Right atrium auricular region (tissue), 2 donors: ENCODE results near the gene S1PR2. TPM values are rescaled to one million over a fixed set of nuclear protein-coding genes. Genes with fewer than 3 reads are reported as not detected.
"Not testable (repeated sequence)": the region's sequence is repeated elsewhere in the genome, so short reads cannot be mapped to it uniquely, and the experiment has no call there.

Experiments
- DNase-seq: peaks from one replicate; pipeline ENCODE4 v3.0.0-alpha.2; 2019; ENCODE audit warnings: low spot score
- H3K27ac ChIP-seq, 2 donors: fragments of 200-600 bp; sonication (generic); 1 replicate in 1 of 2; 2 replicates in 1 of 2; pipeline ENCODE4 v1.5.1; 2016 to 2019
- H3K27me3 ChIP-seq, 2 donors: fragments of 200-600 bp; sonication (generic); one replicate each; pipeline versions ENCODE4 v1.5.1 to v1.6.0; 2017 to 2019
- H3K36me3 ChIP-seq: fragments of 200-600 bp; sonication (generic); one replicate; pipeline ENCODE4 v1.5.1; 2016
- H3K4me1 ChIP-seq, 2 donors: fragments of 200-600 bp; sonication (generic); one replicate each; pipeline versions ENCODE4 v1.5.1 to v1.6.0; 2017 to 2019
- H3K4me3 ChIP-seq, 2 donors: fragments of 200-600 bp; sonication (generic); 1 replicate in 1 of 2; 2 replicates in 1 of 2; pipeline ENCODE4 v1.5.1; 2017 to 2019; ENCODE audit warnings: mild to moderate bottlenecking in 1 of 2, moderate library complexity in 1 of 2
- H3K9me3 ChIP-seq, 2 donors: fragments of 200-600 bp; sonication (generic); one replicate each; pipeline ENCODE4 v1.5.1; 2019
- microRNA-seq, 2 donors: library from miRNA; unstranded; fragments of <30 nt; microRNA quantifications; one replicate each; pipeline ENCODE4, GENCODE V29; 2016 to 2017; ENCODE audit warnings: borderline number of aligned reads in 2 of 2, borderline replicate concordance in 1 of 2
- total RNA-seq, 2 donors: library from RNA; depleted of rRNA; stranded (reverse); fragments of >200 nt; gene quantifications; one replicate each; pipeline ENCODE4 v1.1.0, GENCODE V29; 2016
- TF ChIP-seq, protein P1 (sequence below), 2 donors: fragments of 200-600 bp; sonication (generic); IDR thresholded peaks; one replicate each; pipeline ENCODE4 v1.5.1; 2019; ENCODE audit warnings: antibody characterized with exemption in 2 of 2

S1PR2 gene
- total RNA-seq, 2 donors from 2014 or later = 4.3 to 14.7 TPM

DNA sequence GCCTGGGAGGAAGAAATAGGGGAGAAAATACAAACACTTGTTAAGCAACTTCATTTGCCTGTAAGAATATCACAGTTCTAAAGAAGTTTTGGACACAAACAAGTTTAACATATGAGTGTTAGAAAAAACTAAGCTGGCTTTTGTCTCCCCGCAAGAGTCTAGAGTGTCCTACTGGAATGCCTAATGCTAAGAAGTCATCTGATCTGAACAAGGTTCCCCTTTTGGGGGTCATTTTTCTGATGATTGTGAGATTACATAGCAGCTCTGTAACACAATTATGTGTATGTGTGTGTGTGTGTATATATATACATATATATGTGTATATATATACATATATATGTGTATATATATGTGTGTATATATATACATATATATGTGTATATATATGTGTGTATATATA, 49.1 kb downstream of the S1PR2 start:
- Histone ChIP-seq H3K9me3 (no peaks in the 10 kb centered on the region), H3K27me3 (no peaks in the 10 kb centered on the region), H3K27ac (no peak overlapping the region), H3K4me3 (no peak overlapping the region), H3K36me3 (peaks cover 23% of the 10 kb centered on the region), H3K4me1 (no peaks in the 10 kb centered on the region)
- DNase-seq = no peak
- TF ChIP-seq, protein P1, sequence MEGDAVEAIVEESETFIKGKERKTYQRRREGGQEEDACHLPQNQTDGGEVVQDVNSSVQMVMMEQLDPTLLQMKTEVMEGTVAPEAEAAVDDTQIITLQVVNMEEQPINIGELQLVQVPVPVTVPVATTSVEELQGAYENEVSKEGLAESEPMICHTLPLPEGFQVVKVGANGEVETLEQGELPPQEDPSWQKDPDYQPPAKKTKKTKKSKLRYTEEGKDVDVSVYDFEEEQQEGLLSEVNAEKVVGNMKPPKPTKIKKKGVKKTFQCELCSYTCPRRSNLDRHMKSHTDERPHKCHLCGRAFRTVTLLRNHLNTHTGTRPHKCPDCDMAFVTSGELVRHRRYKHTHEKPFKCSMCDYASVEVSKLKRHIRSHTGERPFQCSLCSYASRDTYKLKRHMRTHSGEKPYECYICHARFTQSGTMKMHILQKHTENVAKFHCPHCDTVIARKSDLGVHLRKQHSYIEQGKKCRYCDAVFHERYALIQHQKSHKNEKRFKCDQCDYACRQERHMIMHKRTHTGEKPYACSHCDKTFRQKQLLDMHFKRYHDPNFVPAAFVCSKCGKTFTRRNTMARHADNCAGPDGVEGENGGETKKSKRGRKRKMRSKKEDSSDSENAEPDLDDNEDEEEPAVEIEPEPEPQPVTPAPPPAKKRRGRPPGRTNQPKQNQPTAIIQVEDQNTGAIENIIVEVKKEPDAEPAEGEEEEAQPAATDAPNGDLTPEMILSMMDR (IDR thresholded peaks at IDR 0.05) = no peak

DNA sequence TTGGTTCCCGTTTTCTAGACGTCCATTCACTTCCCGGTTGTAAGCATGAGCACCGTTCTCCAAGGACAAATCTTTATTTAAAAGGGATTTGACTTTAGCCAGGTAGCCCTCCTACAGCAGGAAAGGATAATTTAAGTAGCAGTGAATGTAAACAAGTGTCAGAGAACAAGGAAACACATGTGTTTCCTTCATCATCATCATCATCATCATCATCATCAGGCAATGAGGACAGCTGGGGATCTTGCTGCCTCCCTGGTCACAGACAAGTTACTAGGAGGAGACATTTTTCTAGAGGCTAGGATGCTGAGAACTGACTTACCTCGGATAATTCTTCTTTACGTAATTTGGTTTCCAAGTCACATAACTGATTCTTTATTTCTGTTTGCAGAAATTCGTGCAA, 50.7 kb downstream of the S1PR2 start:
- no peak for DNase-seq
- peaks cover 37% of the 10 kb centered on the region for H3K36me3 ChIP-seq
- no peak overlapping the region for H3K27ac ChIP-seq
- TF ChIP-seq, protein P1 (IDR thresholded peaks at IDR 0.05) = no peak
- H3K9me3 ChIP-seq = no peaks in the 10 kb centered on the region
- H3K4me1 ChIP-seq = no peaks in the 10 kb centered on the region
- no peak overlapping the region for H3K4me3 ChIP-seq
- H3K27me3 ChIP-seq = no peaks in the 10 kb centered on the region

DNA sequence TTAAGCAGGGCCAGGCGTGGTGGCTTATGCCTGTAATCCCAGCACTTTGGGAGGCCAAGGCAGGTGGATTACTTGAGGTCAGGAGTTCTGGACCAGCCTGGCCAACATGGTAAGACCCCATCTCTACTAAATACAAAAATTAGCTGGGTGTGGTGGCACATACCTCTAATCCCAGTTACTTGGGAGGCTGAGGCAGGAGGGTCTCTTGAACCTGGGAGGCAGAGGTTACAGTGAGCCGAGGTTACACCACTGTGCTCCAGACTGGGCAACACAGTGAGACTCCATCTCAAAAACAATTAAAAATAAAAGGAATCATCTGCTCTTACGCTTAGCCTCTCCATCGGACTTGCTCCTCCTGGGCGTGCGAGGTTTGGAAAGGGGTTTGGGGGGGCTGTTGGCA, 51.1 kb downstream of the S1PR2 start:
- not testable (repeated sequence) for H3K27ac ChIP-seq, H3K9me3 ChIP-seq, H3K4me3 ChIP-seq, H3K27me3 ChIP-seq, DNase-seq, H3K4me1 ChIP-seq
- H3K36me3 ChIP-seq = peaks cover 40% of the 10 kb centered on the region

DNA sequence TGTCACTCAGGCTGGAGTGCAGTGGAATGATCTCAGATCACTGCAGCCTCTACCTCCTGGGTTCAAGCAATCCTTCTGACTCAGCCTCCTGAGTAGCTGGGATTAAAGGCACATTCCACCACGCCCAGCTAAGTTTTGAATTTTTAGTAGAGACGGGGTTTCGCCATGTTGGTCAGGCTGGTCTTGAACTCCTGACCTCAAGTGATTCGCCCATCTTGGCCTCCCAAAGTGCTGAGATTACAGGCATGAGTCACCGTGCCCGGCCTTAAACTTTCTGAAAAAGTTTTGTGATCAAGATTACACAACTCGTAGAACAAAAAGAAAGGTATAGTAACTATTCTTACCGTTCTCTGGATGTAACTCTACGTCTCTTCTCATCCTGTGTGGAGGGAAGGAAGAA, 57.6 kb downstream of the S1PR2 start:
- Histone ChIP-seq H3K4me3 (no peak overlapping the region), H3K27me3 (no peaks in the 10 kb centered on the region), H3K36me3 (peaks cover 54% of the 10 kb centered on the region), H3K27ac (no peak overlapping the region), H3K4me1 (no peaks in the 10 kb centered on the region), H3K9me3 (no peaks in the 10 kb centered on the region)
- TF ChIP-seq, protein P1 (IDR thresholded peaks at IDR 0.05) = no peak
- DNase-seq = no peak

Small RNAs within 50 kb of the gene (microRNA-seq; reads per million reads assigned to microRNA genes)
- gene MIR4322 = 0 reads per million in 2 donors

Other genes starting within 250 kb of the S1PR2 start
- gene COL5A3, start 220.8 kb downstream of the S1PR2 start, total RNA-seq = 1 to 10 TPM; 6.8 to 7.2 TPM
- gene RDH8, start 217.8 kb downstream of the S1PR2 start, total RNA-seq = not detected
- 10 to 100 TPM; 11.6 to 16.8 TPM for gene SHFL, start 145.0 kb downstream of the S1PR2 start, total RNA-seq
- gene ANGPTL6, start 128.7 kb downstream of the S1PR2 start, total RNA-seq = under 1 TPM in 1 of 2 donors, not detected in 1; 0.31 TPM
- 10 to 100 TPM; 12.7 to 23.2 TPM for gene PPAN, start 125.0 kb downstream of the S1PR2 start, total RNA-seq
- gene P2RY11, start 119.6 kb downstream of the S1PR2 start, total RNA-seq = 1 to 10 TPM in 1 of 2 donors, under 1 TPM in 1; 0.30 to 3.9 TPM
- gene EIF3G, start 111.4 kb downstream of the S1PR2 start, total RNA-seq = 100 to 1,000 TPM; 163 to 240 TPM
- gene DNMT1, start 36.4 kb downstream of the S1PR2 start, total RNA-seq = 10 to 100 TPM; 17.2 to 27.7 TPM
- gene MRPL4, start 20.9 kb upstream of the S1PR2 start, total RNA-seq = 10 to 100 TPM; 75.9 to 86.3 TPM
- gene ICAM1, start 39.8 kb upstream of the S1PR2 start, total RNA-seq = 10 to 100 TPM; 15.2 to 24.4 TPM
- under 1 TPM in 1 of 2 donors, not detected in 1; 0.55 TPM for gene ICAM4, start 55.6 kb upstream of the S1PR2 start, total RNA-seq
- gene ICAM5, start 58.6 kb upstream of the S1PR2 start, total RNA-seq = 1 to 10 TPM in 1 of 2 donors, under 1 TPM in 1; 0.22 to 1.7 TPM
- under 1 TPM in 1 of 2 donors, not detected in 1; 0.90 TPM for gene ZGLP1, start 78.5 kb upstream of the S1PR2 start, total RNA-seq
- gene FDX2, start 84.7 kb upstream of the S1PR2 start, total RNA-seq = 10 to 100 TPM; 12.5 to 20.4 TPM
- 10 to 100 TPM; 14.8 to 24.8 TPM for gene RAVER1, start 102.2 kb upstream of the S1PR2 start, total RNA-seq
- 1 to 10 TPM; 5.3 to 7.1 TPM for gene ICAM3, start 108.3 kb upstream of the S1PR2 start, total RNA-seq
- gene TYK2, start 149.2 kb upstream of the S1PR2 start, total RNA-seq = 10 to 100 TPM; 31.7 to 58.8 TPM
- gene CDC37, start 172.2 kb upstream of the S1PR2 start, total RNA-seq = 100 to 1,000 TPM; 130 to 131 TPM
- 1 to 10 TPM; 9.4 to 9.9 TPM for gene PDE4A, start 189.2 kb upstream of the S1PR2 start, total RNA-seq